Stimulated activated CD4-positive, alpha-beta T cell treated with anti-CD3 and anti-CD28 coated beads, Interleukin-12 subunit alpha, Interleukin-12 subunit beta, amount 100 ng/mL, for 4 hours (primary cell): ENCODE data around the gene FAM83F.
"Not testable (repeated sequence)": the region's sequence is repeated elsewhere in the genome, so short reads cannot be mapped to it uniquely, and the experiment has no call there.

Experiments used
- DNase-seq: peaks from one replicate; pipeline ENCODE4 v3.0.0-alpha.2; 2020

The FAM83F gene

DNA sequence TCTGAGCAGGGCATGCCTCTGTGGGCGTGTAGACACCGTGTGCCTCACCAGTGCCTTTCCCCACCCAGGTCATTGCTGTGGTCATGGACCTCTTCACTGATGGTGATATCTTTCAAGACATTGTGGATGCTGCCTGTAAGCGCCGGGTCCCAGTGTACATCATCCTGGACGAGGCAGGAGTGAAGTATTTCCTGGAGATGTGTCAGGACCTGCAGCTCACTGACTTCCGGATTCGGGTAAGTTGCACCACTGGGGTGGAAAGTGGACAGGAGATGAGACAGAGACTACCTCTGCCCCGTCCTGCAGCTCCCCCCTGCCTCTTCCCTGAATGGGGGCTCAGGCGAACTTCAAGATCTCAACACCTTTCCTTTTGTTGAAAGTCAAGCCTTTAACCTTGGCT, 24.3 kb downstream of the FAM83F start:
- no peak for DNase-seq

- DNase-seq, result no peak
Measured at GRCh38 chr22:40020956-40021355, 26.2 kb downstream of the FAM83F start.

DNA sequence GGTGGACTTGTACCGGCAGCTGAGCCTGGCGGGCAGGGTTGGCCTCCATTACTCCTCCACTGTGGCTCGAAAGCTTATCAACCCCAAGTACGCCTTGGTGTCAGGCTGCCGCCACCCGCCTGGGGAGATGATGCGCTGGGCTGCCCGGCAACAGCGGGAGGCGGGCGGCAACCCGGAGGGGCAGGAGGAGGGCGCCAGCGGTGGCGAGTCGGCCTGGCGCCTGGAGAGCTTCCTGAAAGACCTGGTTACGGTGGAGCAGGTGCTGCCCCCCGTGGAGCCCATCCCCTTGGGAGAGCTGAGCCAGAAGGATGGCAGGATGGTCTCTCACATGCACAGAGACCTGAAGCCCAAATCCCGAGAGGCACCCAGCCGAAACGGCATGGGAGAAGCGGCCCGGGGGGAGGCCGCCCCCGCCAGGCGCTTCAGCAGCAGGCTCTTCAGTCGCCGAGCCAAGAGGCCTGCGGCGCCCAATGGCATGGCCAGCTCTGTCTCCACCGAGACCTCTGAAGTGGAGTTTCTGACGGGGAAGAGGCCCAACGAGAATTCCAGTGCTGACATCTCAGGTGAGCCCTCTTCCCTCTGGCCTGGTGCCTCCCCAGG, 26.7 kb downstream of the FAM83F start:
- DNase-seq, result no peak

DNA sequence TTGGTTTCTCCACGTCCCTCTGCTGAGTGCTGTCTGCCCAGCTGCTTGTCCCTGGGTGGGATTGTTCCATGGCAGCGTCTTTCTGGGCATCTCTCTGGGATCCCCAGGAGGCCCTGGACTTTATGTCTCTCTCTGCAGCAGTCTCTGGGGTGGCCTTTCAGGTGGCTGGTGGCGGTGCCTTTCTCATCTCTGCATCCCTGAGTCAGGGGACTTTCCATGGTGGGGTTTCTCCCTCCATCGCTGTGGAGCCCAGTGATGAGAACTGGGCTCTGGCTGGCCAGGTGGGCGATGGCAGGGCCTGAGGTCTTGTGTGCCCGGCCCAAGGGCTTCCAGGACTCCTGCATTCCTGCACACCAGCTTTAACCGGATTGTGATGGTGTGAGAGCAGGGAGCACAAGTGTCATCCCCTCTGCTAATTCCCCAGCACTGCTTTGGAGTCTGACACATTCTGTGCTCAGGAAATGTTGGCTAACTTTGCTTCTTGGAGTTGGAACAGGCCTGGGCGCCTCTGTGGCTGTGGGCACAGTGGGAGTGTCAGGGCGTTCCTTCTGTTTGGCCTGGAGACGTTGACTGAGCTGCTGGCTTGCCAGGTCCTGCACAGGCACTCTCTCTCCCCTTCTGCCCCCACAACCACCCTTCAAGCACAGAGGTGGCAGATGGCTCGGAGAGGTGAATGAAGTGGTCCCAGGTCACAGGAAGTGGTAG, 27.9 kb downstream of the FAM83F start:
- DNase-seq, result no peak

DNA sequence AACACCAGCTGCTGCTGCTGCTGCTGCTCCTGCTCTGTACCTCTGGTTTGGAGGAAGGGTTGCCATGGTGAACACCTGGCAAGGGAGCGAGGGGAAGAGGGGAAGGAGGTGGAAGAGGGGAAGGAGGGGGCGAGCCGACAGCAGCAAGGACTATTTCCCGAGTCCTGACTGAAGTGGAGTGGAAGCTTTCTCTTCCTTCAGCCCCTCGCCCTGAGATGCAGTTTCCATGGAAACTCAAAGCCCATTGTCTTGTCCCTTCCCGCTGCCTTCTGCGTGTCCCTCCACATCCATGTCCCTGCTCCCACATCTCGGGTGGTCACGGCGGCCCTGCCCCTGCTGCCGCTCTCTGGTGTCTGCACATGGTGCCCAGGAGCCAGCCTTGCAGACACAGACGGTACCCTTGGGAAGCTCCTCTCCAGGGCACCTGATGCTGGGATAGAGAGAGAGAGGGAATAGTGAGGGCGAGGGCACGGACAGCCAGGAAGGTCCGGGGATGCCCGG, 28.6 kb downstream of the FAM83F start:
- no peak for DNase-seq

DNA sequence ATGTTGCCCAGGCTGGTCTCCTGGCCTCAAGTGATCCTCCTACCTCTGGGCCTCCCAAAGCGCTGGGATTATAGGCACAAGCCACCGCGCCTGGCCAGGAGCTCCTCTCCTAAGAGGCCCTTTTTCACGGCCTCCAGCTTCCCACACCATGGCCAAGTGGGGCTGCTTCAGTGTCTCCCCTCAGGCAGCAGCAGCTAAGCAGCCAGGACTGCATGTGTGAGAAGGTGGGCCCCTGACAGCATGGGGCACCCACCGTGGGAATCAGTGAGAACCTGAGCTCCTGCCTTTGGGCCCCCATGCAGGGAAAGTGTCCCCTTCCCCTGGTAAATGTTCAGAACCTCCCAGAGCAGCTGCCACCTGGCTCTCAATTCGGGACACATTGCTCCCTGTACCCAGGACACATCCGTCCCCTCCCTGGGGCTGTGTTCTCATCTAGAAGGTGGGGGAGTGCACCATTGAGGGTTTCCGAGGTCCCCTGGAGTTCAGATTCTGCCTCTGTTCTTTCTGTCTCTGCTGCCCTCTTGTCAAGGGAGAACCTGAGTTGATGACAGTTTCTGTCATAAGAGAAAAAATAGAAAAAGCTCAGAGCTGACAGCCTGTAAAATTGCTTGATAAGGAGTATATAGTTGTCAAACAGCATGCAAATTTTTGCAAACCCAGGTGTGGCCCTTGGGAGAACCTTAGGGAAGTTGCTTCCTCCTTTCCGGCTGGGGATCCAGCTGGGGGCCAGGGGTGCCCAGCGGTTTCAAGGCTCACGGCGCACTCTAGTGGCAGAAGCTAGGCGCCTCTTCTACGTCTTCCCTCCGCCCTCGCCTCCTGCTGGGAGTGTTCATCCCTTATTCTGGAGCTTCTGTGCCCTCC, 29.7 kb downstream of the FAM83F start:
- peak; percentile 63 for DNase-seq

DNA sequence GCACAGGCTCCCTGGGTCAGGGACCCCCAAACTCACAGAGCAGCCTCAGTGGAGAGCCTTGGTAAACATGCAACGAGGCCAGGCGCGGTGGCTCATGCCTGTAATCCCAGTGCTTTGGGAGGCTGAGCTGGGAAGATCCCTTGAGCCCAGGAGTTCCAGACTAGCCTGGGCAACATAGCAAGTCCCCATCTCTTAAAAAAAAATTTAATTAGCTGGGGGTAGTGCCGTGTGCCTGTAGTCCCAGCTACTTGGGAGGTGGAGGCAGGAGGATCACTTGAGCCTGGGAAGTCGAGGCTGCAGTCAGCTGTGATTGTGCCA, 30.3 kb downstream of the FAM83F start:
- DNase-seq, result not testable (repeated sequence)

- no peak for DNase-seq
Measured at GRCh38 chr22:40025856-40026255, 31.1 kb downstream of the FAM83F start.

- no peak for DNase-seq
Measured at GRCh38 chr22:40026641-40027040, 31.9 kb downstream of the FAM83F start.

DNA sequence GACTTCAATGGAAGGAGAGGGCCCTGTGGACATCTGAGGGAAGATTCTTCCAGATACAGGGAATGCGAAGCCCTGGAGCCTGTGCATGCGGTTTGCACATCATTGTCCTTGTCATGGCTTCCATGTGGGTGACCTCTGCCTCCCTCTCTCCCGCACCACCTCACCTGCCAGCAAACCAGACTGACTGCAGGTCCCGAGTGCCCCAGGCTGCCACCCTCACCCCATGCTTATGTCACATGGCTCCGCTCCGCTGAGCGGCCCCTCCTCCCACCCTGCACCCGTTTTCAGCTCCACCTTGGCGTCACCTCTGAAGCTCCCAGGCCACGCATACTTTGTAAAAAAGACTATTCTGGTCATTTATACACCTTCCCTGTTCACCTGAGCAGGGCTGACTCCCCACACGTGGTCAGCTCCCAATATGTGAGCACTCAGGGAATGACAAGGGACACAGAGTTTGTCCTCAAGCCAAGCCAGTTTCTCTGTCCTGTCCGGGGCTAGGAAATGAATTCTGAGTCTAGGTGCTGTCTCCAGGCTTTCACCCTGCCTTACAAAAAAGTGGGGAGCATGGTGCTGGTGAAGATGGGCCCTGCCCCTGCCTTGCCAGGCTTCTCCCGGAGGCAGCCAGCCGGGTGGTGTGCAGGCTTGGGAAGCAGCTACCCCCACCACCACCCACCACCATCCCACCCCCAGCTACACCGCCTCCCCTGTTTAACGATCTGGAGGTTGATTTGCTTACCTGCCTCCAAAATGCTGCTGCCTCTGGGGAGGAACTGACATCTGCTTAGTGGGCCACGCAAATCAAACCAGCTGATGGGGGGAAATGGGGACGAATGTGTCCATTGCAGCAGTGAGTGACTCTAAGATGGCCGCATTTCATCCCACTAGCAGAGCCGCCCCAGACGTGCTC, 32.7 kb downstream of the FAM83F start:
- DNase-seq, result no peak

DNA sequence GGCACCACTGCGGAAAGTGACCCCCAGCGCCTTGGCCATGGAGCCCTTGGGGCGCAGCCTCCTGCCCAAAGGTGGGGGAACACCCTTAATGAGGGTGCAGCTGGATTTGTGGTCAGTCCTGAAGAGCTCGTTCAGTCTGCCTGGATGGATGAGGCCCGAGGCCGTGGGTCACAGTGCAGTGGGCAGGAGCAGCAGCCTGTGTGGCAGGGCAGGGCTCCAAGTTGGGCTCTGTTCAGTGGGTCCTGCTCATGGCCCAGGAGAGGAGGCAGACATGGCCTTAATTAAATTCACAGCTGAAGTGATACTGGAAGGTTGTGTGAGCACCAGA, 33.3 kb downstream of the FAM83F start:
- DNase-seq, result no peak

DNA sequence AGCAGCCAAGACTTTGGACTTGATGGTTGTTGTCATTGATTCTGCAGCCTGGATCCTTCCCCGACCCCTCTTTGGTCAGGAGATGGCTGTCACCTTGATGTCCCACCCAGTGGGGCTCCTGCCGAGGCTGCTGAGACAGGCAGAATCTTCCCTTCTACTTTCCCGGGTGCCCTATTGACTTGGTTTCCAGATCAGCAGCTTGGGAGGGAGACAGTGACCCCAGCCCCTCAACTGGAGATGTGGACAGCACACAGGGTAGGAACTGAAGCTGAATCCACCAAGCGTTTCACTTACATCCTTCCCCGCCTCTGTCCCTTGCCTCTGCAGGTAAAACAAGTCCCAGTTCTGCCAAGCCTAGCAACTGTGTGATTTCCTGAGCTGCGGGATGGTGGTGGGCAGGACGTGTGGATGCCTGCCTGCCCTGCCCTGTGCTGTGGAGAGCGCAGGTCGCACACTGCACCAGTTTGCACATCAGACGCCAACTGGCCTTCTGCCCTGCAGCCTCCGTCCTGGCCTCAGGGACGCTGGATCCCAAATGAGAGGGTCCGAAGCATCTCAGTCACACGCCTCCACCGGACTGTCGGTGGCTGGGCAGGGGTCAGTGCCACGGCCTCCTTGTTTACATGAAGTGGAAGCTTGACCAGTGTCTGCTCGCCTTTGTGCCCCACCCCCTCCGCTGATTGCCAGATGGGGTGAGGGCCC, 34.6 kb downstream of the FAM83F start:
- DNase-seq, result no peak

DNA sequence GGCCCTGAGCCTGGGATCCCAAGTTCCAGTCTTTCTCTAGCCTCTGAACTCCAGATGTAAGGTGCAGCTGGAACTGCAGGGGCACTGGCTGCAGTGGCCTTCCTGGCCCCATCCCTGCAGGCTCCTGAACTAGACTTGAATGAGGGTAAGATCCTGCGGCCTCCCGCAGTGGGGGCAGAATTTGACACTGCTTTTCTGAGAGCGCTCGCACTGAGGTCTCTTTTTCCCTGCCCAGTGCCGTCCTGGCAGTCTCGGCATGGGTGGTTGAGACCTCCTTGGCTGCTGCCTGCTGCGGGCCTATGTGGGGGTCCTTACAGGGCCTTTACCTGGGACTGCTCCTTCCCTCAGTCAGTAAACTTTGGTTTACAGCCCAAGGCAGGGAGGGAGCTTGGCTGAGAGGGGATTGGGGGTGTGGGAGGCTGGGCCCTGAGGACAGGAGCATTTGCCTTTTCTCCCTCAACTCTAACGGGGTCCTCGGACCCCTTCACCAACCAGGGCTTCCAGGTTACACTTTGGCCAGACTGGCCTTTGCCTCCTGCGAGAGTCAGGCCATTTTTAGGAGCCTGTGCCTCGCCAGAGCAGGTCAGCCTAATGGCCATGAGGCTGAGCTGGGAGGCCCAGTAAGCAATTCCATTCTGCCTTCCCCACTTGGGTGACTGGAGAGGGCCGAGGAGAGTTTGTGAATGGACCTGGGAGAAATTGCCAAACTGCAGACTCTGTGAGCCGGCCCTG, 35.4 kb downstream of the FAM83F start:
- no peak for DNase-seq

DNA sequence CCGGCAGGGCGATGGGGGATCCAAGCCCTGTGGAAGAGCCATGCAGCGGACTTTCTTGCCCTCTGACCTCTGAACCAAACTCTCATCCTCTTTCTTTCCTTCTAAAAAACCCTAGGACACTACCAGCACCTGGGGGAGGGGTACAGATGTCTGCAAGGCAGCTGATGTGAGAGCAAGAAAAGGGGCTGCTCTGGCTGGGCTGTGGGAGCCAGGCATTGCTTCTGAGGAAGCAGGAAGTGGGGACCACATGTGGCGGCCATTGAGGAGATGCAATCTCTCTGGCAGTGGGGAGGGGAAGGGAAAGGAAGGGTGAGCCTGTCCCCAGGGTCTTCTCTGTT, 36.0 kb downstream of the FAM83F start:
- DNase-seq, result no peak

DNA sequence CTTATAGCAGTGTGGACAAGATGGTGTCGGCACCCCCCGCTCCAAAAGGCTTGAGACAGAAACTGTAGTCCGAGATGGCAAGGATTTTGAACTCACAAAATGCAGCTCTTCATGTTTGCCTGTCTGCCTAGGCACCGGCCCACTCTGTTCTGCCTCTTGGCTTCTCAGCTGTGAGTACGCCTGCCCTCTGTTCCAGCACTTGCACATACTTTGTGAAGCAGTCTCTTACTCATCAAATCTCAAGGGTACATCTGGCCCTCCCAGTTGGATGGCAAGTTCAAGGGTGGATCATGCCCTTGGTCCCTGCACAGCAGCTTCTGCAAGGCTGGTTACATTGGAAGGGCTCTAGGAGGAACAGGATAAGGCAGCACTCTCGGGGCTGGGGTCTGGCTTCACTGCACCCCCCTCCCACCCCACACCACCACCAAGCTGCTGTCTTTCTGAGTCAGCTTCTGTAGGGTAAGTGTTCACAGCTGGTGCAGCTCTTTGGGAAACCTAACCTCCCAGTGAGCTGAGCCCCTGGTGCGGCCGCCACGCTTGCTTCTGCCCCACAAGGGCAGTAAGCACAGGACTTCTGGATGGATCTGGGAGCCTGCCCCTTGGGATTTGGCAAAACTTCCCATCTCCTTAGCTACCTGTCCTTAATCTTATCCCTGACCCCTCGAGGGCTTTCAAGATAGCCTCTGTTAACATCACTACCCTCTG, 37.2 kb downstream of the FAM83F start:
- no peak for DNase-seq

DNA sequence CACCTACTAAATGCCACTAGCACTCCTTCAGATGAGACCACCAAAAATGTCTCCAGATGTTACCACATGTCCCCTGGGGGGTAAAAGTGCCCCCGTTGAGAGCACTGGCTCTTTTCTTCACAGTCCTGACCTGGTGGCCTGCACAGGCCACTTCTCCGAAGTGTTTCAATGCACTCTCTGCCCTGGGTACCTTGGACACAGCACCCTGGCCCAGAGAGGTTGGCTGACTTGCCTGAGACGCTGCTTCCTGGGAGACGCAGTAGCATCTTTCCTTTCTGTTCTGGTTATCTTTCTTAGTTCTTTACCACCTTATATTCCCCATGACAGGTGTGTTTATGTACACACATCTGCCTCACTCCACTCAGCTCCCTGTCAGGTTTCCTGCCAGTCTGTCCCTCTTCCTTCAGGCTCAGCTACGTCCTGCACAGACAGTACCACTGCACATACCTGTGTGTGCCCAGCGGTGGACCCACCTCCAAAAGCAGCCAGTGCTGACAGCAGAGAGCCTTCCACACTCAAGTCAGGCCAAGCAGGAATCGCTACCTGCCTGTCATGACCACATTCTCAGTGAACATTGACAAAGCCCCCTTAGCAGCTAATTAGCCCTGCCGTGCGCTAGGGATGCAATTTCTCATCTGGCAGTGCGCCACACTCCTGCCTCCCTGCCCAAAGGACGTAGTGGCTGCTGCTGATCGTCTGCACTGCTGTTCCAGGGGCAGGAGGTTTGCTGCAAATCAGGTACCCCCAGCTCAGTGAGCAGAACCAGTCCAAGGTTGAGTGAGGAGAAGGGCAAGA, 39.0 kb downstream of the FAM83F start:
- no peak for DNase-seq

DNA sequence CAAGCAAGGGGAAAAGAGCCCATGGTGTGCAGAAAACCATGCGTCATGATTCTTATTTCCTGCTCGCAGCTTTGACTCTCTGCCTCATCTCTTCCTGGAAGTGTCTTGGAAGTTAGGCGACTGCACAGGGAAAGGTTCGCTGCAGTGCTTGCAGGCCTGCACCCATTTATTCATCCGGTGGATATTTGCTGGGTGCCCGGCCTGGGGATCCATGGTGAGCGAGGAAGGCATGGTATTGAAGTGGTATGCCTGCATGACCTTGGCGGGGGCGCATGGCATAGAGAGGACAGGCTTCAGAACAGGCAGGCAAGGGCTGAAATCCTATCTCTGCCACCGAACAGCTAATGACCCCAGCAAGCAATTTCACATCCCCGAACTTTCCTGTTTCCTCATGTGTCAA, 40.6 kb downstream of the FAM83F start:
- DNase-seq, result no peak

GRCh38 chr22:40036126-40036525, 41.4 kb downstream of the FAM83F start:
- DNase-seq, result no peak

DNA sequence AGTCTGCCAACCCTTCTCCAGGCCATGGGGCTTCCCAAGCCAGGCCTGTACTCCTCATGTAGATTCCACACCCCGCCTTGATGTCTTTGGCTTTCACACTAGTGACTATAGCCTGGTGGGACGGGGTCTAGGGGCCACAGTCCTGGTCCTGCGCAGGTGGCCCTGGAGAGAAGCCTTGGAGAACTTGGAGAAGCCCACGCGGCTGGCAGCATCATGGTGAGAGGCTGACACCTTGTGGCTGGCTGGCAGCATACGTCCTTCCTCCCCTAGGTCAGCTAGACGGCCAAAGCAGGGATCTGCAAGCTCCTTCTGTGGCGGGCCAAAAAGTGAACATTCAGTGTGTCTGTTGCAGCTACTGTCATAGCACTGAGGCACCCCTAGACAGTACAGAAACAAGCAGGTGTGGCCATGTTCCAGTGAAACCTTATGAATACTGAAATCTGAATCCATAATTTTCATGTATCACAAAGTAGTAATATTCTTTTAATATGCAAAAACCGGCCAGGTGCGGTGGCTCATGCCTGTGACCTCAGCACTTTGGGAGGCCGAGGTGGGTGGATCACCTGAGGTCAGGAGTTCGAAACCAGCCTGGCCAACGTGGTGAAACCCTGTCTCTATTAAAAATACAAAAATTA, 42.0 kb downstream of the FAM83F start:
- peak; percentile 55 for DNase-seq

DNA sequence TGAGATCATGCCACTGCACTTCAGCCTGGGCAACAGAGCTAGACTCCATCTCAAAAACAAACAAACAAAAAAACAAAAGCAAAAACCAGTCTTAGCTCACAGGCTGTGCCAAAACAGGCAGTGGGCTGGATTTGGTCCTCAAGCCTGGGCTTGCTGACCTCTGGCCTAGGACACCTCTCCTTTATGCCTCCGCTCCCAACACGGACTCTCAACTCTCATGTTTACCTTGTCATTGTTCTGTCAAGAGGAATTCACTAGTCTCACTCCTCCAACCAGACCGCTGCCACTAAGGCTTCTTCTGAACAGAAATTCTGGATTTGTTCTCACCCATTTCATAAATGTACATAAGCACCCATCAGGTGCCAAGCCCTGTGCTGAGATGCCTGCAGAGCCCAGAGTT, 42.6 kb downstream of the FAM83F start:
- DNase-seq, result no peak
